Natural killer cell treated with Interleukin-12 subunit alpha and Interleukin-12 subunit beta and Interleukin-15 and Interleukin-18, amount 100 ng/mL, for 72 hours (primary cell): ENCODE measurements around the gene CTXN1. TPM values are rescaled to one million over a fixed set of nuclear protein-coding genes. Genes with fewer than 3 reads are reported as not detected.
"Not testable (repeated sequence)": the region's sequence is repeated elsewhere in the genome, so short reads cannot be mapped to it uniquely, and the experiment has no call there.

Source experiments
- ATAC-seq, 2 donors: fragments of 150-1000 bp; cut with Tn5 transposase in 1 of 2; sonication (Bioruptor Pico), chemical (Tn5 transposase) in 1 of 2; 2 replicates each; pipeline ENCODE4 v1.10.0; 2021
- DNase-seq: peaks from one replicate; pipeline ENCODE4 v3.0.0; 2022; ENCODE audit warnings: low spot score
- H3K27ac Mint-ChIP-seq, 2 donors: 1 replicate in 1 of 2; 2 replicates in 1 of 2; pipeline ENCODE4 v1.8.0; 2022; ENCODE audit warnings: mixed read lengths in 2 of 2, mild to moderate bottlenecking in 1 of 2, moderate library complexity in 1 of 2
- H3K27me3 Mint-ChIP-seq, 2 donors: 1 replicate in 1 of 2; 2 replicates in 1 of 2; pipeline ENCODE4 v1.8.0; 2022; ENCODE audit warnings: mixed read lengths in 2 of 2
- H3K36me3 Mint-ChIP-seq: one replicate; pipeline ENCODE4 v1.8.0; 2022; ENCODE audit warnings: mixed read lengths
- H3K4me1 Mint-ChIP-seq, 2 donors: 1 replicate in 1 of 2; 2 replicates in 1 of 2; pipeline ENCODE4 v1.8.0; 2022; ENCODE audit warnings: low read depth in 2 of 2, mixed read lengths in 2 of 2, mild to moderate bottlenecking in 1 of 2
- H3K4me3 Mint-ChIP-seq: one replicate; pipeline ENCODE4 v1.8.0; 2022; ENCODE audit warnings: mixed read lengths
- H3K9me3 Mint-ChIP-seq: 2 replicates; pipeline ENCODE4 v1.8.0; 2022; ENCODE audit warnings: mixed read lengths
- total RNA-seq, 2 donors: library from RNA; stranded (reverse); gene quantifications; one replicate each; pipeline ENCODE4 v1.2.3, GENCODE V29; 2022

The CTXN1 gene
- total RNA-seq, 2 donors from 2014 or later = 0.33 TPM; not detected in 1

DNA sequence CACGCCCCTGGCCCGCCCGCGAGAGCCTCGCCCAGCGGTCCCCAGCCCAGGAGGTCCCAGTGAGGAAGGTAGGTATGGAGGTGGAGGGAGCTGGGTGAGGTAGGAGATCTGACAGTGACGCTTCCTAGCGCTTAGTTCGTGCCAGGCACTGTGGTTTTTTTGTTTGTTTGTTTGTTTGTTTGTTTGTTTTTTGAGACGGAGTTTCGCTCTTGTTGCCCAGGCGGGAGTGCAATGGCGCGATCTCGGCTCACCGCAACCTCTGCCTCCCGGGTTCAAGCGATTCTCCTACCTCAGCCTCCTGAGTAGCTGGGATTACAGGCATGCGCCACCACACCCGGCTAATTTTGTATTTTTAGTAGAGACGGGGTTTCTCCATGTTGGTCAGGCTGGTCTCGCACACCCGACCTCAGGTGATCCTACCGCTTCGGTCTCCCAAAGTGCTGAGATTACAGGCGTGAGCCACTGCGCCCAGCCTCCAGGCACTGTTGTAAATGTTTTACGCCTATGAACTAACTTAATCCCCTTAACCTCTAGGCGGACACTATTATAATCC lies 7.8 kb downstream of the CTXN1 start:
- DNase-seq, H3K27me3 Mint-ChIP-seq, ATAC-seq, H3K9me3 Mint-ChIP-seq, H3K27ac Mint-ChIP-seq, H3K36me3 Mint-ChIP-seq: not testable (repeated sequence)
- peaks cover 14 to 17% of the 10 kb centered on the region in 2 donors for H3K4me1 Mint-ChIP-seq
- H3K4me3 Mint-ChIP-seq = peak overlapping the region; percentile 45

DNA sequence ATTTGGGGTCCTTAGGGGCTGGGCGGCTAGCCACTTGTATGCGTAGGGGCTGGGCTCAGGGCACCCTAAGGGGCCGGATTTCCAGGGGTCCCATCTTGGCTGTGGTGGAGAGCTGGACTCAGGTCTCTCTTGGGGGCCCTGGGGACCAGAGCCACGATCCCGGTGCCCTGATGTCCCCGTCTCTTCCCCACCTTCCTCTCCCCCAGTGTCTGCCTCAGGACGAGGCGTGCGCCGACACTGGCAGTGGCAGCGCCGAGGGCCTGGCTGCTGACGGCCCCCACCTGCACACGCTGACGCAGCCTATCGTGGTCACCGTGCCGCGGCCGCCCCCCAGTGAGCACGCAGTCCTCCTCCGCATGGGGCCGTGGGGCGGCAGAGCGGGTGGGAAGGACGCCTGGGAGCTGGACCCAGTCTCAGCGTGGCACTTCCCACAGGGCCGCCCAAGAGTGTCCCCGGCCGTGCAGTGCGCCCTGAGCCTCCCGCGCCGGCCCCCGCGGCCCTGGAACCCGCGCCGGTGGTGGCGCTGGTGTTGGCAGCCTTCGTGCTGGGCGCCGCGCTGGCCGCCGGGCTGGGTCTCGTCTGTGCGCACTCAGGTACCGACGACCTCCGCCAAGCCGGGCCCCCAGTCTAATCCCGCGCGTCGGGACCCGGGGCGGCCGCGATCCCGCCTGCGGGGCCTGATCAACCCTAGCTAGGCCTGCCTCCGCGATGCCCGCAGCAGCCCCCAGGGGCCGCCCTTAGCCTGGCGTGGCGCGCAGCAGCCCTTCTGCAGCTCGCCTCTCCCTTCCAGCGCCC lies 8.5 kb downstream of the CTXN1 start:
- peaks cover 6 to 7% of the 10 kb centered on the region in 2 donors for H3K27me3 Mint-ChIP-seq
- H3K4me1 Mint-ChIP-seq = peaks cover 14 to 21% of the 10 kb centered on the region in 2 donors
- no peak for ATAC-seq
- DNase-seq = no peak
- H3K27ac Mint-ChIP-seq = no peak overlapping the region
- no peaks in the 10 kb centered on the region for H3K9me3 Mint-ChIP-seq
- peak overlapping the region; percentile 72 for H3K4me3 Mint-ChIP-seq
- H3K36me3 Mint-ChIP-seq = no peaks in the 10 kb centered on the region

DNA sequence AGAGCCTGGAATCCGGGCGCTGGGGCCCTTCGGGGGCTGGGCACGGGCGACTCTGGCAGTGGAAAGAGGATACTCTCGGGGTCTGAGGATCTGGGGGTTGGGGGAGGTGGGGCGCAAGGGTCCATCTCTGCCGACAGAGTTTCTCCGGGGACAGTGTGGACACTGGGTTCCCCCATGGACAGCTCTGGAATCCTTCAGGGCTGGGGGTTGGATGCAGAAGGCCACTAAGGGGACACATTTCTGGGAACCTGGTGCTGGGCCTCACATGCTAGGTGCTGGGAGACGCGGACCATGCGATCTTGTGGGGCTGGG lies 9.0 kb downstream of the CTXN1 start:
- no peak overlapping the region for H3K27ac Mint-ChIP-seq
- H3K9me3 Mint-ChIP-seq = no peaks in the 10 kb centered on the region
- peaks cover 6 to 7% of the 10 kb centered on the region in 2 donors for H3K27me3 Mint-ChIP-seq
- peaks cover 14 to 21% of the 10 kb centered on the region in 2 donors for H3K4me1 Mint-ChIP-seq
- no peaks in the 10 kb centered on the region for H3K36me3 Mint-ChIP-seq
- peak overlapping the region; percentile 72 for H3K4me3 Mint-ChIP-seq
- ATAC-seq (no peak), DNase-seq (no peak)

DNA sequence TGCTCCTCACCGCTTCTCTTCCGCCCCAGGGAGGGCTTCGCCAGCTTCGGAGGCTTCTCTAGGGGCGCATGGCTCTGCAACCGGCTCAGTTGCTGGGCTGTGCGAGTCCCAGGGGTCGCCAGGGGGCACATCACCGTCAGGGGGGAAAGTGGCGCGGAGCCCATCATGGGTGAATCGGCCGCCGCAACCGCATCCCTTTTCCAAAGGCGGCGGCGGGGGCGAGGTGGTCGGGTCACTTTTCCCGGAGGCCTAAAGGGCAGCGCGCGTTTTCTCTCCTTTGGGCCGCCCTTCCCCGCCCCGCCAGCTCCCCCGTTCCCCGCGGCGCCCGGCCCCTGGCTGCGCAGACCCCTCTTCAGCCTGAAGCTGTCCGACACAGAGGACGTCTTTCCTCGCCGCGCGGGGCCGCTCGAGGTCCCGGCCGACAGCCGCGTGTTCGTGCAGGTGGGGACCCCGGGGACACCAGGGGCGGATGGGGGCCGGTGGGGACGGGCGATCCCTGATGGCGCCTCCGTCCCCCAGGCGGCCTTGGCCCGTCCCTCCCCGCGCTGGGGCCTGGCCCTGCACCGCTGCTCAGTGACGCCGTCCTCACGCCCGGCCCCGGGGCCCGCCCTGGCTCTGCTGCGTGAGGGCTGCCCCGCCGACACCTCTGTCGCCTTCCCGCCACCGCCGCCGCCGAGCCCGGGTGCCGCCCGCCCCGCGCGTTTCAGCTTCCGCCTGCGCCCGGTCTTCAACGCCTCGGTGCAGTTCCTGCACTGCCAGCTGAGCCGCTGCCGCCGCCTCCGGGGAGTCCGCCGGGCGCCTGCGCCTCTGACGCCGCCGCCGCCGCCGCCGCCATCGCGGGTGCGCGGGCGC lies 9.6 kb downstream of the CTXN1 start:
- no peaks in the 10 kb centered on the region for H3K9me3 Mint-ChIP-seq
- peaks cover 14 to 21% of the 10 kb centered on the region in 2 donors for H3K4me1 Mint-ChIP-seq
- H3K27ac Mint-ChIP-seq = no peak overlapping the region
- H3K4me3 Mint-ChIP-seq = peak overlapping the region; percentile 72
- peaks cover 6 to 7% of the 10 kb centered on the region in 2 donors for H3K27me3 Mint-ChIP-seq
- ATAC-seq (peak in 1 of 2 donors; percentile 2), DNase-seq (no peak)
- no peaks in the 10 kb centered on the region for H3K36me3 Mint-ChIP-seq

DNA sequence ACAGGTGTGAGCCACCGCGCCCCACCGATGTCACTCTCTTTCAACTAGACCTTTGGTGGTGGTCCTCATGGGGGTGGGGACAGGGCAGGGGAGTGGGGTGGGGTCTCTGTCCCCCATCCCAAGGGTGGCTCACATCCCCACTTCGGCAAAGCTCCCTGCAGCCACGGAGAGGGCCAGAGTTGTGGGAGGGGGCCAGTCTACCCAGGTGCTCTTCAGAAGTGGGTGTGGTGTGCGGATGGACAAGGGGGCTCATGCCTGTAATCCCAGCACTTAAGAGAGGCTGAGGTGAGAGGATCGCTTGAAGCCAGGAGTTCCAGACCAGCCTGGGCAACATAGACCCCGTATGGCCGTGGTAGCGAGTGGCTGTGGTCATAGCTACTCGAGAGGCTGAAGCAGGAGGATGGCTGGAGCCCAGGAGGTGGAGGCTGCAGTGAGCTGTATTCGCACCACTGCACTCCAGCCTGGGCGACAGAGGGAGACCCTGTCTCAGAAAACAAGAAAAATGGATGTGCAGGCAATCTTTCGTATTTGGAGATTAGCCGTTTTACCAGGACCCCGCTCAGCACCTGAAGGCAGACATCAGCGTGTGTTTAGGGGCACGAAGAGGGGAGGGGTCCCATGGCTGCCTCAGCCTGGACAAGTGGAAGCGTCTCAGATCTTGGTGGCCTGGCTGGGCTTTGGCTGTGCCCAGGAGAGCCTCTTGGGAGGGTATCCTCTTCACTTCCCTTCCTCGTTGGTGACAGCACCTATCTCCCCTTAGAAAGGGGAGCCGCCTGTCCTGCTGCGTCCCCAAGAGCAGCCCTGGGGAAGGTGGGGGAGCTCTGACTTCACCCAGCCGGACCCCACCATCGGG lies 10.5 kb downstream of the CTXN1 start:
- no peaks in the 10 kb centered on the region for H3K9me3 Mint-ChIP-seq
- peaks cover 6 to 7% of the 10 kb centered on the region in 2 donors for H3K27me3 Mint-ChIP-seq
- H3K27ac Mint-ChIP-seq = no peak overlapping the region
- H3K36me3 Mint-ChIP-seq = no peaks in the 10 kb centered on the region
- ATAC-seq = no peak
- H3K4me3 Mint-ChIP-seq = peak overlapping the region; percentile 72
- H3K4me1 Mint-ChIP-seq = peaks cover 14 to 18% of the 10 kb centered on the region in 2 donors
- no peak for DNase-seq

DNA sequence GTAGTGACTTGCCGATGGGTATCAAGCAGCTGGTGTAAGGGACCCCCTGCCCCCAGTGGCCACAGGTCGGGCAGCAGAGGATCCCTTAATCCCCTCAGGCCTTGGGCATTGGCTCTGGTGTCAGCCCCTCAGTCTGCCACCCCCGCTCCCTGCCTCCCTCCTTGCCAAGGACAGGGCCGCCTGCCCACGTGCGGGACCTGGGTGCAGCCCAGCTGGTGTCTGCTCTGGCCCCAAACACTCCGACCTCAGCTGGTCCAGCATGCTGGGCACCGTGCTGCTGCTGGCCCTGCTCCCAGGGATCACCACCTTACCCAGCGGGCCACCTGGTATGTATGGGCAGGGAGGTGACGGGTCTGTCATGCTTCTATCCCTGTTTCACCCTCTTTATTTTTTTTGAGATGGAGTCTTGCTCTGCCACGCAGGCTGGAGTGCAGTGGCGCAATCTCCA lies 11.3 kb downstream of the CTXN1 start, which contains the start of gene TGFBR3L:
Gene TGFBR3L (plus strand): TSS at position 233 of the 448 bp plus-strand sequence.
- H3K9me3 Mint-ChIP-seq = no peaks in the 10 kb centered on the region
- peak within 1 kb of the TSS; percentile 72 for H3K4me3 Mint-ChIP-seq
- DNase-seq (no peak), ATAC-seq (no peak)
- H3K27ac Mint-ChIP-seq = no peak within 1 kb of the TSS
- peaks cover 2 to 4% of the 10 kb centered on the region in 2 donors for H3K27me3 Mint-ChIP-seq
- peaks cover 8 to 12% of the 10 kb centered on the region in 2 donors for H3K4me1 Mint-ChIP-seq
- no peaks in the 10 kb centered on the region for H3K36me3 Mint-ChIP-seq

DNA sequence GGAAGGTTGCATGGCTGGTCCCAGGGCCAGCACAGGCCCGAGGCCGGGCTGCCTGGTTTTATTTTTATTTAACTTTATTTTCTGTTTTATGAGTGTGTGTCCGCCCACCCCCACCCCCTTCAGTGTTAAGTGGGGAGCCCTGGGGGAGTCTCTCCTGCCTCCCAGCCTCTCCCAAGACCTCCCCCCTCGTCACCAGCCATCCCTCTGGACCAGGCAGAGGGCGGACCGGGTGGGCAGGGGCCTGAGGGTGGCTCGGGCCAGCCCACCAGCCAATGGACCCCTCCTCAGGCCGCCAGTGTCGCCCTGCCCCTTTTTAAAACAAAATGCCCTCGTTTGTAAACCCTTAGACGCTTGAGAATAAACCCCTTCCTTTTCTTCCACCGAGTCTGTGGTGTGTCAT lies 11.8 kb downstream of the CTXN1 start:
- H3K9me3 Mint-ChIP-seq = no peaks in the 10 kb centered on the region
- no peaks in the 10 kb centered on the region for H3K36me3 Mint-ChIP-seq
- H3K27ac Mint-ChIP-seq = no peak overlapping the region
- no peak overlapping the region for H3K4me3 Mint-ChIP-seq
- peaks cover 0 to 3% of the 10 kb centered on the region in 2 donors for H3K27me3 Mint-ChIP-seq
- DNase-seq (no peak), ATAC-seq (no peak)
- peaks cover 6 to 11% of the 10 kb centered on the region in 2 donors for H3K4me1 Mint-ChIP-seq

DNA sequence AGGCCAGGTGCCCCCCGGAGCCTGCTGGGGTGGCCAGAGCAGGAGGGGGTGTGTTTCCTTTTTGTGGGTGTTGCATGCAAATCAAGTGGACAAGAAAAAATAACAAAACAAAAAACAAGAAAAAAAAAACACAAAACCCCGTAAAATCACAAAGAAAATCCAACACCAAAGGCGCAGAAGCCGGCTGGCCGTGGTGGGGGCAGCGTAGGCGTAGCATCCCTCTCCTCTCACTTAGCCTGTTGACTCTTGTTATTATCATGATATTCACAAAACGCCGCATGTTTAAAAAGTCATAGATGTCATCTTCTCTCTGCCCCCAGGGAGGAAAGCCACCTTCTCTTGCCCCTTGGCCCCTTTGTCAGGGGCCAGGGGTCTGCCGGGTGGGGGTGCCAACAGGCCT lies 12.3 kb downstream of the CTXN1 start:
- H3K27me3 Mint-ChIP-seq = peaks cover 0 to 3% of the 10 kb centered on the region in 2 donors
- H3K9me3 Mint-ChIP-seq = no peaks in the 10 kb centered on the region
- ATAC-seq (no peak), DNase-seq (no peak)
- H3K4me3 Mint-ChIP-seq = no peak overlapping the region
- H3K27ac Mint-ChIP-seq = no peak overlapping the region
- H3K4me1 Mint-ChIP-seq = peaks cover 6 to 11% of the 10 kb centered on the region in 2 donors
- H3K36me3 Mint-ChIP-seq = no peaks in the 10 kb centered on the region

DNA sequence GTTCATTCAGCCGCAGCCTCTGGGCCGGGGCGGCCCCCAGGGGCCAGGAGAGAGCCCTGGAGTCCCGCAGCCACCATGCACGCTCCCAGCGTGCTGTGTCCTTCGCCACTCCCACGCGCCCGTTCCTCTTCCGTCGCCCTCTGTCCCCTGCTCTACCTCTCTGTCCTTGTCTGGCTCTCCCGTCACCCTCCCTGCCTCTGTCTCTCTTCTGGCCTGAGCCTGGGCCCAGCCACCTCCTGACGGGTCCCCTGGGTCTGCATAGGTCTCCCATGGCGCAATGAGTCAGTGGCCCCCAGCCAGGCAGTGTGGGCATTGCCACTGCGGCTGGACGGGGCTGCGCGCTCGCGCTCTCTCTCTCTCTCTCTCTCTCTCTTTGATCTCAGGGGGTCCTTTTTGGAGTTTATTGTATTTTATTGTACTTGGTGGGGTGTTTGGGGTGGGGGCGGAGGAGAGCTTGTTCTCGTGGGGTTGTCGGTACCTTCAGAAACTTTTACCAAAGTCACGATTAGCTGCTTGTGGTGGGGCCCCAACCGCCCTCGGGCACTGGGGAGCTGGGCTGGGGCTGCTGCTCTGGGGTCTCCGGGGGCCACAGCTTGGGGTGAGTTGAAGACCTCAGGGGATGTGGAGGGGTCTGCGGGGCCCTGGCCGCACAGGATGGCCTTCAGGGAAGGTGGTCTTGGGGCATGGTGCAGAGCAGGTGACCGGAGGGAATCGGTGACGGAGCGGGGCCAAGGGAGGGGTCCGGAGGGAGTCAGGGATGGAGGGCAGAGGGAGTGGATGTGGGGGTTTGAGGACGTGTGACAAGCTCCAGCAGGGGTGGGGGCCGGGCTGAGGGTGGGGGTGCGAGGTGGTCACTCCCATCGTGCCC lies 13.0 kb downstream of the CTXN1 start:
- H3K27ac Mint-ChIP-seq = no peak overlapping the region
- H3K4me1 Mint-ChIP-seq = peaks cover 2 to 9% of the 10 kb centered on the region in 2 donors
- DNase-seq (no peak), ATAC-seq (no peak)
- peaks cover 0 to 2% of the 10 kb centered on the region in 2 donors for H3K27me3 Mint-ChIP-seq
- no peaks in the 10 kb centered on the region for H3K9me3 Mint-ChIP-seq
- H3K4me3 Mint-ChIP-seq = no peak overlapping the region
- H3K36me3 Mint-ChIP-seq = no peaks in the 10 kb centered on the region

DNA sequence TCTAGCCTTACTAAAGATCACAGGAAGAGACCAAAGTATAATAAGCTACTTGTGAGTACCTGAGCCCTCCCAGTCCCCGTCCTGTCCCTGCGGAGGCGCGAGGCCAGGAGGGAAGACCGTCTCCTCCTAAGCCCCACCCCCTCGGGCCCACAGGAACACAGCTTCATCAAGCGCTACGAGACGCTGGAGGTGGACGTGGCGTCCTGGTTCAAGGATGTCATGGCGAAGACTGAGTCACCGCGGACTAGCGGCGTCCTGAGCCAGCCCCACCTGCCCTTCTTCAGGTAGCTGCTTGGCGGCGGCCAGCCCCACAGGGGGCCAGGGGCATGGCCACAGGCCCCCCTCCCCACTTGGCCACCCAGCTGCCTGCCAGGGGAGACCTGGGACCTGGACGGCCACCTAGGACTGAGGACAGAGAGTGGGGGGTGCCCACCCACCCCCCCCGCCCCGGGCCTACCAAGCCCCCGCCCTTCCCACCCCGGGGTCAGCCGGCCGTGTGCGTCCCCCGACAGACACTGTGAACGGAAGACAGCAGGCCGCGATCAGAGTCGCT lies 13.7 kb downstream of the CTXN1 start:
- Mint-ChIP-seq H3K9me3 (no peaks in the 10 kb centered on the region), H3K4me3 (no peak overlapping the region), H3K27ac (no peak overlapping the region), H3K36me3 (no peaks in the 10 kb centered on the region), H3K27me3 (no peaks in the 10 kb centered on the region), H3K4me1 (peaks cover 0 to 14% of the 10 kb centered on the region in 2 donors)
- ATAC-seq (no peak), DNase-seq (no peak)

DNA sequence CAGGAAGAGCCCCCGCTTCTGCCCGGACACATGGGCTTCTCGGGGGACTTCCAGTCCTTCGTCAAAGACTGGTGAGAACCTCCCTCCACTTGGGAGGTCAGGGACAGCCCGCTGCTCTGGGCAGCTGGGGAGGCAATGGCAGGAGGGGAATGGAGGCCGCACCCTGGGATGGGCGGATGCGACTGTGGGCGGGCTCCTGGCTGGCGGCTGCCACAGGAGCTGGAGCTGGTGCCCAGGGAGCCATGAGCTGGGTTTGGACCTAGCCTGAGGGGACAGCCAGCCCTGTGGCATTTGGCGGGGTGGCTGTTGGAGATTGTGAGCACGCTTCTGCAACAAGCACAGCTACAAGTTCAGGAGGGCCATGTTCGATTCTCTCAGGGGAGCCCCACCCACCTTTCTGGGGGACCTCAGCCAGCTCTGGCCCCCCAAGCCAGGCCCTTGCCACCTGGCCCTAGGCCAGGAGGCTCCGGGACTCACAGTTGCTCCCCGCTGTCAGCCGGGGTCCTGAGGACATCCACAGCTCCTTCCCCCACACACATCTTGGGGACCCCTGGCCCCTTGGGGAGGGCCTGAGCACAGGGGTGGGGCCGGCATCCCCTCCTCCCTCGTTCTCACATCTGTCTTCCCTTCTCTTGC lies 14.3 kb downstream of the CTXN1 start:
- Mint-ChIP-seq H3K36me3 (no peaks in the 10 kb centered on the region), H3K27me3 (no peaks in the 10 kb centered on the region), H3K27ac (no peak overlapping the region), H3K4me3 (no peak overlapping the region), H3K4me1 (peaks cover 0 to 17% of the 10 kb centered on the region in 2 donors), H3K9me3 (no peaks in the 10 kb centered on the region)
- ATAC-seq = no peak
- DNase-seq = no peak
